Right atrium auricular region (tissue), 2 donors: ENCODE data around the gene MEDAG. TPM values are rescaled to one million over a fixed set of nuclear protein-coding genes. Genes with fewer than 3 reads are reported as not detected.

Experiments used
- DNase-seq: peaks from one replicate; pipeline ENCODE4 v3.0.0-alpha.2; 2019; ENCODE audit warnings: low spot score
- H3K27ac ChIP-seq, 2 donors: fragments of 200-600 bp; sonication (generic); 1 replicate in 1 of 2; 2 replicates in 1 of 2; pipeline ENCODE4 v1.5.1; 2016 to 2019
- H3K27me3 ChIP-seq, 2 donors: fragments of 200-600 bp; sonication (generic); one replicate each; pipeline versions ENCODE4 v1.5.1 to v1.6.0; 2017 to 2019
- H3K36me3 ChIP-seq: fragments of 200-600 bp; sonication (generic); one replicate; pipeline ENCODE4 v1.5.1; 2016
- H3K4me1 ChIP-seq, 2 donors: fragments of 200-600 bp; sonication (generic); one replicate each; pipeline versions ENCODE4 v1.5.1 to v1.6.0; 2017 to 2019
- H3K4me3 ChIP-seq, 2 donors: fragments of 200-600 bp; sonication (generic); 1 replicate in 1 of 2; 2 replicates in 1 of 2; pipeline ENCODE4 v1.5.1; 2017 to 2019; ENCODE audit warnings: mild to moderate bottlenecking in 1 of 2, moderate library complexity in 1 of 2
- H3K9me3 ChIP-seq, 2 donors: fragments of 200-600 bp; sonication (generic); one replicate each; pipeline ENCODE4 v1.5.1; 2019
- total RNA-seq, 2 donors: library from RNA; depleted of rRNA; stranded (reverse); fragments of >200 nt; gene quantifications; one replicate each; pipeline ENCODE4 v1.1.0, GENCODE V29; 2016
- TF ChIP-seq, protein P1 (sequence below), 2 donors: fragments of 200-600 bp; sonication (generic); IDR thresholded peaks; one replicate each; pipeline ENCODE4 v1.5.1; 2019; ENCODE audit warnings: antibody characterized with exemption in 2 of 2

The MEDAG gene
- total RNA-seq, 2 donors from 2014 or later, result 37.4 to 42.4 TPM

DNA sequence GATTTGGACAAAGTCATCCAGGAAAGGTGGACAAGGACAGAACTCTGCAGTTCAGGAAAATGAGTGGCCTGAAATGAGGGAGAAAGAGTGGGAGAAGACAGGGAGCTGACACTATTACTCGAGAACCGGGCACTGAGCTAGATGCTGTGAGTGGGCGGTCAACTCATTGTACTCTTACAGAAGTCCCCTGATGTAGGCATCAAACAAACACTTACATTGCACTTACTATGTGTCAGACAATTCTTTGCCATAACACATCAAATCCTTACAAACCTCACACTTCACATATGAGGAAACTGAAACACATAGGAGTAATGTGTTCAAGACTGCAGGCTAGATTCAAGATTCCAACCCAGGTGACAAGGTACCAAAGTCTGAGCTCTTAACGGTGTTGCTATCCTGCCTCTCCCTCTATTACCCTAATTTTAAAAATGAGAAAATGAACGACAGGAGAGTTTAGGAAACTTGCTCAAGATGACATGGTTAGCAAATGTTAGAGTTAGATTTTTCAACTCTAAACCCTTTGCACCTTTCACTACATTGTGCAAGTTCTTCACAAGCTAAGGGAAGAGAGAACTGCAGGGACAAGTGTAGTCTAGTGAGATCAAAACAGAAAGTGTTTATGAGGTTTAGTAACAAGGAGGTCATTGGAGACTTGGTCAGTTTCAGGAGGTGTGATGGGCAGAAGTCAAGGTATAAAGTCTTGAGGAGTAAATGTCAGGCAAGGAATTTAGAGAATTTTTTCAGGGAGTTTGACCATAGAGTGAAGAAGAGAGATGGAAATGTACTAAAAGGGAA is 4.9 kb upstream of the MEDAG start:
- H3K27me3 ChIP-seq, result no peaks in the 10 kb centered on the region
- TF ChIP-seq, protein P1, sequence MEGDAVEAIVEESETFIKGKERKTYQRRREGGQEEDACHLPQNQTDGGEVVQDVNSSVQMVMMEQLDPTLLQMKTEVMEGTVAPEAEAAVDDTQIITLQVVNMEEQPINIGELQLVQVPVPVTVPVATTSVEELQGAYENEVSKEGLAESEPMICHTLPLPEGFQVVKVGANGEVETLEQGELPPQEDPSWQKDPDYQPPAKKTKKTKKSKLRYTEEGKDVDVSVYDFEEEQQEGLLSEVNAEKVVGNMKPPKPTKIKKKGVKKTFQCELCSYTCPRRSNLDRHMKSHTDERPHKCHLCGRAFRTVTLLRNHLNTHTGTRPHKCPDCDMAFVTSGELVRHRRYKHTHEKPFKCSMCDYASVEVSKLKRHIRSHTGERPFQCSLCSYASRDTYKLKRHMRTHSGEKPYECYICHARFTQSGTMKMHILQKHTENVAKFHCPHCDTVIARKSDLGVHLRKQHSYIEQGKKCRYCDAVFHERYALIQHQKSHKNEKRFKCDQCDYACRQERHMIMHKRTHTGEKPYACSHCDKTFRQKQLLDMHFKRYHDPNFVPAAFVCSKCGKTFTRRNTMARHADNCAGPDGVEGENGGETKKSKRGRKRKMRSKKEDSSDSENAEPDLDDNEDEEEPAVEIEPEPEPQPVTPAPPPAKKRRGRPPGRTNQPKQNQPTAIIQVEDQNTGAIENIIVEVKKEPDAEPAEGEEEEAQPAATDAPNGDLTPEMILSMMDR (IDR thresholded peaks at IDR 0.05), result no peak
- no peak for DNase-seq
- no peak overlapping the region for H3K27ac ChIP-seq
- H3K4me1 ChIP-seq, result peaks cover 0 to 21% of the 10 kb centered on the region in 2 donors
- H3K4me3 ChIP-seq, result no peak overlapping the region
- no peaks in the 10 kb centered on the region for H3K9me3 ChIP-seq
- no peaks in the 10 kb centered on the region for H3K36me3 ChIP-seq

DNA sequence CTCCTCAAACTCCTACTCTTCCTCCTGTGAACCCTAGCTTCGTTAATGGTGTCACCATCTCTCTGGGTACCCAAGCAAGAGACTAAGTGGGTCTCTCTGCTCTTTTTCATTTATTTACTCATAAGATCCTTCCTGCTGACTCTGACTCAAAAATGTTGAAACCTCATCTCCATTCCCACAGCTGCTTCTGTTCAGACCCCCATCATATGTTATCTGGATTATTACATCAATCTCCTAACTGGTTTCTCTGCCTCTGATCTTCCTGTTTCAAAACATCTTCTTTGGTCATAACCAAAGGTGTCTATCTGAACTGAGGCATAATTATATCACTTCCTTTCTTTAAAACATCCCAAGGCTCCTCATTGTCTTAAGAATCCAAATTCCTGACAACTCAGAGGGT is 2.0 kb upstream of the MEDAG start:
- H3K9me3 ChIP-seq, result no peaks in the 10 kb centered on the region
- H3K27ac ChIP-seq, result no peak overlapping the region
- H3K4me3 ChIP-seq, result no peak overlapping the region
- H3K27me3 ChIP-seq, result no peaks in the 10 kb centered on the region
- peaks cover 0 to 43% of the 10 kb centered on the region in 2 donors for H3K4me1 ChIP-seq
- no peaks in the 10 kb centered on the region for H3K36me3 ChIP-seq
- TF ChIP-seq, protein P1 (IDR thresholded peaks at IDR 0.05), result no peak
- no peak for DNase-seq

DNA sequence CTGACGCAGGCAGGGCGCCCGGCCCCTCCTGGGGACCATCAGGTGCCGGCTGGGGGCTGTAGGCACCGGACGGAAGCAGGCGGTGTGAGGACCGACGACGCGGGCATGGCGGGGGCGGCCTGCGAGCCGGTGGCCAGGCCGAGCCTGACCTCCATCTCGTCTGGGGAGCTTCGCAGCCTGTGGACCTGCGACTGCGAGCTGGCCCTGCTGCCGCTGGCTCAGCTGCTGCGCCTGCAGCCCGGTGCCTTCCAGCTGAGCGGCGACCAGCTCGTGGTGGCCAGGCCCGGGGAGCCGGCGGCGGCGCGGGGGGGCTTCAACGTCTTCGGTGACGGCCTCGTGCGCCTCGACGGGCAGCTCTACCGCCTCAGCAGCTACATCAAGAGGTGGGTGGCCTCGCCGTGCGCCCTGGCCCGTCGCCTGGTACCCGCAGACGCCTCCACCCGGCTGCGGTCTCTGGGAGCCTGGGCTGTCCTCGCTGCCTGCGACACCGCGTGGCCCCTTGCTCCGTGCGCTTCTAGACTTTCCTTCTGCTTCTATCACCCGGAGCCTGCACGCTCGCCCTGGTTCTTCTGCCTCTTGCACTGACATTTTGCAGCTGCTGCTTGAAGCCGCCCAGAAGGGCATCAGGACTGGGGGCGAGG is 460 bp downstream of the MEDAG start:
- Histone ChIP-seq H3K27me3 (no peaks in the 10 kb centered on the region), H3K27ac (peak overlapping the region; percentile 77), H3K4me3 (peak overlapping the region; percentile 45 to 57), H3K9me3 (no peaks in the 10 kb centered on the region), H3K4me1 (peaks cover 0 to 35% of the 10 kb centered on the region in 2 donors), H3K36me3 (no peaks in the 10 kb centered on the region)
- DNase-seq, result no peak
- TF ChIP-seq, protein P1 (IDR thresholded peaks at IDR 0.05), result no peak

DNA sequence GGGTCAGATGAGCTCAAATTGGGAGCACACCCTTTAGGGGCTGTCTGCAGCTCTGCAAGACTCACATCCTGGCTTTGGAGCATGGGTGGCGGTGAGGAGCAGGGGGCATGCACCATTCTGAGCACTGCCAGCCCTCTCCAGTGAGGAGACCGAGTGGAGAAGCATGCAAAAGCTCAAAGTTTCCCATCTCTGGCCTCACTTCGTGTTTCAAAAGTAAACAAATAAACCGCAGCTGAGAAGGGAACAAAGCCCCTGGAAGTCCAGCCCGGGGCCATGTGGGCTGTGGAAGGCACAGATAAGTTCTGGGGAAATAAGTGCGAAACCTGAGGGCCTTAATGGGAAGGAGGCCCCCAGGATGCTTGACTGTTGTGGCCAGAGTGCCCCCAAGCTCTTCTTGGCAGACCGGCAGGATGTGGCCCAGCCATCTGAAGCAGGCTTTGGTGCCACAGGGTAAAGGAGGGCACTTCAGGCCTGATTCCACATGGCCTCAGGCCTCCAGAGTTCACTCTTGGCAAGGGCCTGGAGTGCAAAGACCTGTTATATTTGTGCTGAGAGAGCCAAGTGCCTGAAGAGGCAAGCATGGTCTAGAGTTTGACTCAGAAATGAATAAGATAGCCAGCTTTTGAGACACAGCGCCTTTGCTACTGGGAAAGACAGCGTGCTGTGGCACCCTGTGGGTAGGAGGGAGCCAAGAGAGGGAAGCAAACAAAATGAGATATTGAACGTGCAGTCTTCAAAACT is 1.2 kb downstream of the MEDAG start:
- Histone ChIP-seq H3K27me3 (no peaks in the 10 kb centered on the region), H3K9me3 (no peaks in the 10 kb centered on the region), H3K36me3 (no peaks in the 10 kb centered on the region), H3K4me3 (peak overlapping the region; percentile 45 to 57), H3K27ac (peak overlapping the region; percentile 77), H3K4me1 (peaks cover 0 to 35% of the 10 kb centered on the region in 2 donors)
- TF ChIP-seq, protein P1 (IDR thresholded peaks at IDR 0.05), result no peak
- no peak for DNase-seq

DNA sequence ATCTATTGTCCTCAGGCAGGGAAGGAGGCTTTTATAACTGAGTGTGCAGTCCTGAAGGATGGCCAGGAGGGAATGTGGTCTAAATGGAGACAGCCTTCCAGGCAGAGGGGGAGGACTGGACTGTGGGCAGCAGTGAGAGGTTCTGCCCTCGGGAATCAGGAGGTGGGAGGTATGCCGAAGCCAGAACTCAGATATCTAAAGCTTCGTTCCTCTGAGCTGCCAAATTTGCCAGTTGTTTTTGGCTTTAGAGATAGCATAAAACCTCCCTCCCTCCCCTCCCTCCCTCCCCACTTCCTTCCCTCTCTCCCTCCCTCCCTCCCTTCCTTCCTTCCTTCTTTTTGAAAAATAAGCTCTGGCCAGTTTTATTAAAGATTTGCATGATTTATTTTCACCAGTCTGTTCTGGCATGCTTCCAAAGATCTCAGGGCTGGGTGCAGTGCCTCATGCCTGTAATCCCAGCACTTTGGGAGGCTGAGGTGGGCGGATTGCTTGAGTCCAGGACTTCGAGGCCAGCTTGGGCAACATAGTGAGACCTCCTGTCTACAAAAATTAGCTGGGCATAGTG is 2.4 kb downstream of the MEDAG start:
- Histone ChIP-seq H3K4me1 (peaks cover 0 to 35% of the 10 kb centered on the region in 2 donors), H3K27me3 (no peaks in the 10 kb centered on the region), H3K9me3 (no peaks in the 10 kb centered on the region), H3K27ac (peak overlapping the region; percentile 77), H3K36me3 (no peaks in the 10 kb centered on the region), H3K4me3 (peak overlapping the region; percentile 45 to 57)
- no peak for DNase-seq
- TF ChIP-seq, protein P1 (IDR thresholded peaks at IDR 0.05), result no peak
